GM19328 (cell line): ENCODE results near the gene GRHL3.
"Not testable (repeated sequence)": the region's sequence is repeated elsewhere in the genome, so short reads cannot be mapped to it uniquely, and the experiment has no call there.

Experiments used
- ATAC-seq: cut with Tn5 transposase; IDR thresholded peaks from one replicate; pipeline ENCODE4 v1.9.1; 2021; ENCODE audit warnings: mild to moderate bottlenecking, moderate library complexity; ENCODE audit not compliant: unreplicated experiment

GRHL3 gene

GRCh38 chr1:24319312-24319863 lies at the start of gene GRHL3:
TSS of gene GRHL3 (plus strand) at chr1:24319357. CDS start at chr1:24319552, 195 bp downstream.
- no peak for ATAC-seq

- not testable (repeated sequence) for ATAC-seq
Measured at GRCh38 chr1:24274203-24275103, 44.7 kb upstream of the GRHL3 start.

- no peak for ATAC-seq
Measured at GRCh38 chr1:24275104-24275410, 44.1 kb upstream of the GRHL3 start.

GRCh38 chr1:24275510-24275909 lies 43.6 kb upstream of the GRHL3 start:
- ATAC-seq, result no peak

- ATAC-seq, result no peak
Measured at GRCh38 chr1:24276791-24277190, 42.4 kb upstream of the GRHL3 start.

GRCh38 chr1:24277420-24278169 lies 41.6 kb upstream of the GRHL3 start:
- no peak for ATAC-seq

- no peak for ATAC-seq
Measured at GRCh38 chr1:24278726-24279125, 40.4 kb upstream of the GRHL3 start.

GRCh38 chr1:24279590-24280232 lies 39.4 kb upstream of the GRHL3 start:
- ATAC-seq, result no peak

- no peak for ATAC-seq
Measured at GRCh38 chr1:24281591-24281990, 37.6 kb upstream of the GRHL3 start.

- no peak for ATAC-seq
Measured at GRCh38 chr1:24282491-24282890, 36.7 kb upstream of the GRHL3 start.

- no peak for ATAC-seq
Measured at GRCh38 chr1:24283326-24284155, 35.6 kb upstream of the GRHL3 start.

- ATAC-seq, result no peak
Measured at GRCh38 chr1:24284156-24284471, 35.0 kb upstream of the GRHL3 start.

GRCh38 chr1:24285231-24285630 lies 33.9 kb upstream of the GRHL3 start:
- ATAC-seq, result no peak

GRCh38 chr1:24286246-24287010 lies 32.7 kb upstream of the GRHL3 start:
- no peak for ATAC-seq

- not testable (repeated sequence) for ATAC-seq
Measured at GRCh38 chr1:24287779-24288178, 31.4 kb upstream of the GRHL3 start.

GRCh38 chr1:24288479-24288878 lies 30.7 kb upstream of the GRHL3 start:
- no peak for ATAC-seq

- no peak for ATAC-seq
Measured at GRCh38 chr1:24289937-24290595, 29.1 kb upstream of the GRHL3 start.

- no peak for ATAC-seq
Measured at GRCh38 chr1:24290933-24291487, 28.1 kb upstream of the GRHL3 start.

- ATAC-seq, result no peak
Measured at GRCh38 chr1:24292103-24292502, 27.1 kb upstream of the GRHL3 start.
